Mesendoderm (in vitro differentiated cells): Measurements from ENCODE around the gene SEZ6L.

Source experiments
- DNase-seq: peaks from one replicate; pipeline ENCODE4 v3.0.0; 2013
- H2AK5ac ChIP-seq: 2 replicates; pipeline ENCODE4 v1.6.1; 2013; ENCODE audit warnings: low read length, inconsistent platforms
- H2BK120ac ChIP-seq: 2 replicates; pipeline ENCODE4 v1.6.1; 2013; ENCODE audit warnings: low read depth, mild to moderate bottlenecking, low read length, moderate library complexity, mixed read lengths
- H2BK15ac ChIP-seq: replicated peaks from 2 replicates; pipeline ENCODE4 v1.6.1; 2013; ENCODE audit warnings: low read depth, mild to moderate bottlenecking, moderate library complexity
- H2BK5ac ChIP-seq: 2 replicates; pipeline ENCODE4 v1.6.1; 2013; ENCODE audit warnings: low read length, inconsistent platforms
- H3K18ac ChIP-seq: 2 replicates; pipeline ENCODE4 v1.6.1; 2013; ENCODE audit warnings: mild to moderate bottlenecking, low read length, mixed read lengths
- H3K23ac ChIP-seq: one replicate; pipeline ENCODE4 v1.6.1; 2013; ENCODE audit warnings: low read length
- H3K27ac ChIP-seq: 2 replicates; pipeline ENCODE4 v1.5.1; 2013; ENCODE audit warnings: low read depth, mild to moderate bottlenecking, inconsistent platforms, low read length, moderate library complexity
- H3K27me3 ChIP-seq: 2 replicates; pipeline ENCODE4 v1.6.1; 2013; ENCODE audit warnings: low read length, control low read depth, mild to moderate bottlenecking, inconsistent platforms; ENCODE audit not compliant: insufficient read depth, poor library complexity
- H3K36me3 ChIP-seq: 2 replicates; pipeline ENCODE4 v1.6.1; 2013; ENCODE audit warnings: low read length, inconsistent platforms; ENCODE audit not compliant: control insufficient read depth, insufficient read depth
- H3K4ac ChIP-seq: one replicate; pipeline ENCODE4 v1.6.1; 2013; ENCODE audit warnings: low read depth, mild to moderate bottlenecking, low read length, moderate library complexity
- H3K4me1 ChIP-seq: 2 replicates; pipeline ENCODE4 v1.6.1; 2013; ENCODE audit warnings: low read depth, low read length, inconsistent platforms; ENCODE audit not compliant: control insufficient read depth
- H3K4me2 ChIP-seq: 2 replicates; pipeline ENCODE4 v1.6.1; 2013; ENCODE audit warnings: low read length
- H3K4me3 ChIP-seq: 2 replicates; pipeline ENCODE4 v1.5.1; 2013; ENCODE audit warnings: mild to moderate bottlenecking, low read length
- H3K56ac ChIP-seq: one replicate; pipeline ENCODE4 v1.6.1; 2013; ENCODE audit warnings: low read length
- H3K79me1 ChIP-seq: 2 replicates; pipeline ENCODE4 v1.6.1; 2013; ENCODE audit warnings: low read length, inconsistent platforms
- H3K79me2 ChIP-seq: 2 replicates; pipeline ENCODE4 v1.6.1; 2013; ENCODE audit warnings: mild to moderate bottlenecking, low read length; ENCODE audit not compliant: control insufficient read depth, insufficient read depth
- H3K9ac ChIP-seq: 2 replicates; pipeline ENCODE4 v1.6.1; 2013; ENCODE audit warnings: low read length, inconsistent platforms
- H4K5ac ChIP-seq: one replicate; pipeline ENCODE4 v1.6.1; 2013; ENCODE audit warnings: low read length
- H4K8ac ChIP-seq: one replicate; pipeline ENCODE4 v1.6.1; 2013; ENCODE audit warnings: low read depth, mild to moderate bottlenecking, control low read depth, low read length, moderate library complexity
- WGBS: extraction: QIAGEN DNeasy Blood & Tissue Kit; methylation state at CpG from one replicate; pipeline ENCODE4 v1.1.7; 2013; ENCODE audit warnings: low lambda C conversion rate, missing lambda C conversion rate; ENCODE audit not compliant: insufficient coverage; ENCODE audit errors: extremely low coverage; 5-methylcytosine and 5-hydroxymethylcytosine counted together

SEZ6L gene

GRCh38 chr22:26170112-26170492 is 840 bp downstream of the SEZ6L start:
- no peak overlapping the region for H2BK15ac ChIP-seq
- no peak overlapping the region for H2AK5ac ChIP-seq
- no peak overlapping the region for H3K9ac ChIP-seq
- peaks cover 3% of the 10 kb centered on the region for H3K4me1 ChIP-seq
- H2BK120ac ChIP-seq: no peak overlapping the region
- H3K18ac ChIP-seq: no peak overlapping the region
- H3K79me2 ChIP-seq: no peaks in the 10 kb centered on the region
- H3K4me3 ChIP-seq: no peak overlapping the region
- peaks cover 5% of the 10 kb centered on the region for H3K27me3 ChIP-seq
- H4K8ac ChIP-seq: no peak overlapping the region
- no peaks in the 10 kb centered on the region for H3K79me1 ChIP-seq
- no peak overlapping the region for H3K27ac ChIP-seq
- H2BK5ac ChIP-seq: no peak overlapping the region
- no peak overlapping the region for H3K23ac ChIP-seq
- peak; percentile 19 for DNase-seq
- H3K56ac ChIP-seq: no peak overlapping the region
- H3K4me2 ChIP-seq: peak overlapping the region; percentile 51
- WGBS: no CpG with 5 or more reads among the region's 11 CpGs
- no peak overlapping the region for H3K4ac ChIP-seq
- no peak overlapping the region for H4K5ac ChIP-seq
- H3K36me3 ChIP-seq: no peaks in the 10 kb centered on the region

- Histone ChIP-seq H2AK5ac (no peak overlapping the region), H3K56ac (no peak overlapping the region), H3K27me3 (peaks cover 5% of the 10 kb centered on the region), H3K79me1 (no peaks in the 10 kb centered on the region), H3K4ac (no peak overlapping the region), H3K23ac (no peak overlapping the region), H3K18ac (no peak overlapping the region), H2BK120ac (no peak overlapping the region), H3K9ac (no peak overlapping the region), H2BK15ac (no peak overlapping the region), H4K5ac (no peak overlapping the region), H3K79me2 (no peaks in the 10 kb centered on the region), H4K8ac (no peak overlapping the region), H3K4me3 (no peak overlapping the region), H3K4me2 (no peak overlapping the region), H3K4me1 (peaks cover 3% of the 10 kb centered on the region), H3K36me3 (no peaks in the 10 kb centered on the region), H2BK5ac (no peak overlapping the region), H3K27ac (no peak overlapping the region)
- WGBS: no CpG with 5 or more reads among the region's 14 CpGs
- peak; percentile 64 for DNase-seq
These were observed 1.7 kb downstream of the SEZ6L start for GRCh38 chr22:26170795-26171580.

GRCh38 chr22:26172389-26172990 is 3.2 kb downstream of the SEZ6L start:
- H3K79me1 ChIP-seq: no peaks in the 10 kb centered on the region
- no peaks in the 10 kb centered on the region for H3K36me3 ChIP-seq
- H3K4me2 ChIP-seq: no peak overlapping the region
- H3K56ac ChIP-seq: no peak overlapping the region
- no peak overlapping the region for H3K18ac ChIP-seq
- H3K4ac ChIP-seq: no peak overlapping the region
- peak; percentile 67 for DNase-seq
- H4K5ac ChIP-seq: no peak overlapping the region
- H2BK120ac ChIP-seq: no peak overlapping the region
- H2AK5ac ChIP-seq: no peak overlapping the region
- H3K79me2 ChIP-seq: no peaks in the 10 kb centered on the region
- no peak overlapping the region for H3K23ac ChIP-seq
- no peak overlapping the region for H3K27ac ChIP-seq
- no peak overlapping the region for H3K9ac ChIP-seq
- H2BK5ac ChIP-seq: no peak overlapping the region
- H3K4me1 ChIP-seq: peaks cover 3% of the 10 kb centered on the region
- no peak overlapping the region for H3K4me3 ChIP-seq
- H2BK15ac ChIP-seq: no peak overlapping the region
- peaks cover 5% of the 10 kb centered on the region for H3K27me3 ChIP-seq
- no CpG with 5 or more reads among the region's 5 CpGs for WGBS
- no peak overlapping the region for H4K8ac ChIP-seq

- H3K9ac ChIP-seq: no peak overlapping the region
- H3K36me3 ChIP-seq: no peaks in the 10 kb centered on the region
- H3K27ac ChIP-seq: no peak overlapping the region
- no peak overlapping the region for H4K5ac ChIP-seq
- WGBS: no CpG with 5 or more reads among the region's 12 CpGs
- H3K4ac ChIP-seq: no peak overlapping the region
- H3K4me3 ChIP-seq: no peak overlapping the region
- H2AK5ac ChIP-seq: no peak overlapping the region
- peak; percentile 87 for DNase-seq
- no peak overlapping the region for H3K4me2 ChIP-seq
- no peak overlapping the region for H2BK120ac ChIP-seq
- H4K8ac ChIP-seq: no peak overlapping the region
- no peaks in the 10 kb centered on the region for H3K79me2 ChIP-seq
- H3K79me1 ChIP-seq: no peaks in the 10 kb centered on the region
- H3K27me3 ChIP-seq: peaks cover 5% of the 10 kb centered on the region
- H3K4me1 ChIP-seq: no peaks in the 10 kb centered on the region
- H3K56ac ChIP-seq: no peak overlapping the region
- no peak overlapping the region for H2BK15ac ChIP-seq
- no peak overlapping the region for H3K18ac ChIP-seq
- no peak overlapping the region for H3K23ac ChIP-seq
- H2BK5ac ChIP-seq: no peak overlapping the region
These were observed 5.0 kb downstream of the SEZ6L start for GRCh38 chr22:26174280-26174679.

GRCh38 chr22:26182723-26183122 is 13.5 kb downstream of the SEZ6L start:
- Histone ChIP-seq H3K4me1 (no peaks in the 10 kb centered on the region), H3K18ac (no peak overlapping the region), H3K4ac (no peak overlapping the region), H3K36me3 (no peaks in the 10 kb centered on the region), H4K5ac (no peak overlapping the region), H3K79me1 (no peaks in the 10 kb centered on the region), H2AK5ac (no peak overlapping the region), H2BK120ac (no peak overlapping the region), H3K23ac (no peak overlapping the region), H3K27me3 (no peaks in the 10 kb centered on the region), H3K79me2 (no peaks in the 10 kb centered on the region), H3K4me3 (no peak overlapping the region), H2BK5ac (no peak overlapping the region), H4K8ac (no peak overlapping the region), H3K56ac (no peak overlapping the region), H2BK15ac (no peak overlapping the region), H3K27ac (no peak overlapping the region), H3K4me2 (no peak overlapping the region), H3K9ac (no peak overlapping the region)
- no CpG with 5 or more reads among the region's 3 CpGs for WGBS
- no peak for DNase-seq
